NCI-H1436 (cell line): Measurements from ENCODE around the gene CACNG5.
A peak's percentile ranks its signal among the peaks of the same experiment; 100 is the strongest.

Experiments
- DNase-seq: peaks from one replicate; lab custom pipeline; 2025; lab: John Stamatoyannopoulos, UW

Gene CACNG5

DNA sequence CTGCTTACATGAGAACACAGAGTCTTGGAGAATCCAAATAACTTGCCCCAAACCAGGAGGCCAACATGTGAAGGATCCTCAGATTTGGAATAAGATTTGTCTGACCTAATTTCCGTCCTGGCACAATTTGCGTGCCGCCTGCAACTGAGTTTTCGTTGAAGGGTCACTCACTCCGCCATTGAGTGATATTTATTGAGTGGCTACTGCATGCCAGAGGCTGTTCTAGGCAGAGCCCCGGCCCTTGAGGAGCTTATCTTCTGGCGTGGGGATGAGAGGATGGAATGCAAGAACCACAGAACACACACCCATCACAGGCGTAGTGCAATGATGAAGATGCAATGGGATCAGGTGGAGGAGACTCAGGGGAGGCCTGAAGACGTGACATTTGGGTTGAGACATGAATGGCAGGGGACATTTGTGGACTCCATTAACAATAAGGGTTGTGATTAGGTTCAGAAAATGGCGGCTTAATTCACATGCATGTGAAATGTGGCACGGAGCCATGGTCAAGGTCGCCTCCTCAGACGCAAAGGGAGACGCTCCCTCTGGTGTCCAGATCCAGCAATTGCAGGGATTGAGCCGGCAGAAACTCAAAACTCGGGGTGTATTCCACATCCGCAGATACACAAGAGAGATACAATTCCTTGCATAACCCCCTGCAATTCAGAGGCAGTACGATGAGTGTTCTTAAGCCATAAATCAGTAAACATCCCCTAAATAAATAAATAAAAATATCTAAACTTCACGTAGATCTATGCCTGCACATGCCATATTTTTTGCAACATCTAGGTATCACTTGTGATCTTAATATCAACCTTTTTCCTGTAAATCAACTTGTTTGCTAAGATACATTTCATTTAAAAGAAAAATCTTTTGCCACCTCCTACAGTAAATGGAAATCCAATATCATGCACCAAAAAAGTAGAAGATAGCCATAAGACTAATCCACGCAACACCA, 71.7 kb downstream of the CACNG5 start:
- peak; percentile 91 for DNase-seq

DNA sequence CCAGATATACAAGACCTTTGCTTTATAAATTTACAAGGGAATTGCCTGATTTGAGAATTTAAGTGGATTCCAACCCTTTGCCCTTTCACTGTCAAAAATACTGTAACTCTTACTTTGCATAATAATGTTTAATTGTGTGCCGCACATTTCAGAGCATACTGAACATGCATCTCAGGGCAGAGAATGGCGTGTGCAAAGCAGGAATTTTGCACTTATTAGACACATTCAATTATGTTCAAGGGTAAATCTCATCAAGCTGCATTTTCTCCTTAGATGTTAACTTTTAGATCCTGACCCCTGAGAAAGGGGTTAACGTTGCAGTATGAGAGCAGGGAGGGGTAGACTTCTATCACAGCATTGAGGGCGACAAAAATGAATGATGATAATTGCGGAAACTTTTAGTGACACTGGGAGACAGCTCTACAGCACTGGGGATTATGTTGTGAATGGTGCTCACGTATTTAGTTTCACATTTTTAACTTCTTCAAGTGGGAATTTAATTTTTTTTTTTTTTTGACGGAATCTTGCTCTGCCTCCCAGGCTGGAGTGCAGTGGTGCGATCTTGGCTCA, 75.0 kb downstream of the CACNG5 start:
- no peak for DNase-seq

DNA sequence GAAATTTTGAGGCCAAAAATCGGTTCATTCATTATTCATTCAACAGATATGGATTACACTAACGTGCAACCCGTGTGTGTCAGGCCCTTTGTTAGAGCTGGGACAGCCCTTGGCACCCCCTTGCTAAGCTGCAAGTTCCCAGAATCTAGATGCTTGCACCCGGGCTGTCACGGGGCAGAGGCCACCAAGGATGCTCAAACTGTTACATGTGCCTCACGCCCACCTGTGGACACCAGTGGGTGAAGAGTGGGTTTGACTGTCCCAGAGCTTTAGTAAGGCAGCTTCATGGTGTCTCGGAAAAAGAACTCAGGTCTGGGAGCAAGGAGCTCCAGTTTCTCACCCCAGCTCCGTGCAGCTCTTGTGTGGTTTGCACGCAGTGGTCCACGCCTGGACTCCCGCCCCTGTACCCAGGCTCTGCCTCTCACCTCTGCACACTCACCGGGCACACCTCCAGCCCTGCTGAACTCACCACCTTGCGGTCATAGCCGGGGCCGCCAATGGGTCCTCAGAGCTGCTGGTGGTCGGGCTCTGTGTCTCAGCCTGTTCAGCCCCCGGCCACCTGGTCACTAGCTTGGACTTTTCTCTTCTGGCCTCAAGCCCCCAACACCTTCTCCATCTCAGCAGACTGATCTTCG, 75.9 kb downstream of the CACNG5 start:
- no peak for DNase-seq

DNA sequence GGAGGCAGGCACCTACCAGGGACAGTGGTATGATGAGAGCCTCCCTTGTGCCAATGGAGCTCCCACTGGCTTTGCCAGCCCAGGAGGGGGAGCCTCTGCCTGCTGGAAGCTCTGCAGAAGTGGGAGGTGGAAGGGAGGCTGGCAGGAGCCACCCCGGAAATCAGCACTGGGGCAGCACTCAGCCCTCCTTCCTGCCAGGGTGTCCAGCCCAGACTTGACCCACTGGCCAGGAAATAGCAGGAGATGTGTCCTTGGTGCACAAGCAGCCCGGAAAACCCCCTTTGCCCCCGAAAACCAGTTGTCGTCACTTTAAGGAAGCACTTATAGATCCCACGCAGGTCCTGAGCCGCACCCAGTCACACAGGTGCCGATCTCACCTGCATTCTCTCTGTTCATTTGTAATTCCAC, 80.3 kb downstream of the CACNG5 start:
- DNase-seq = peak; percentile 65

DNA sequence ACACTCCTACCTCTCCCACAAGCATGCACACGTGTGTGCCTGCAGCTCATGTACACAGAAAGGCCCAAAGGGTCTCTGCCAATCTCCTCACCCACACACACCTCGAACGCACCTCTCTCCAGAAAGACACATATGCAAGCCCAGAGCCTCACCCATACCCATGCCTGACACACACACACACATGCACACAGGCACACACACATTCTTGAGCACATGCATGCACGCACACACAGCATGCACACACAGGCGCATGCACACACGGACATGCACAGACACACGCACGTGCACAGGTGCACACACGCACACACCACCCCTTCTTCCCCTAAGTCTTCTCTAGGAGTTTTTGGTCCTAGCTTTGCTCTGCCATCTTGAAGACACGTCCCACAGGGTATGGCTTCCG, 80.9 kb downstream of the CACNG5 start:
- DNase-seq = no peak

DNA sequence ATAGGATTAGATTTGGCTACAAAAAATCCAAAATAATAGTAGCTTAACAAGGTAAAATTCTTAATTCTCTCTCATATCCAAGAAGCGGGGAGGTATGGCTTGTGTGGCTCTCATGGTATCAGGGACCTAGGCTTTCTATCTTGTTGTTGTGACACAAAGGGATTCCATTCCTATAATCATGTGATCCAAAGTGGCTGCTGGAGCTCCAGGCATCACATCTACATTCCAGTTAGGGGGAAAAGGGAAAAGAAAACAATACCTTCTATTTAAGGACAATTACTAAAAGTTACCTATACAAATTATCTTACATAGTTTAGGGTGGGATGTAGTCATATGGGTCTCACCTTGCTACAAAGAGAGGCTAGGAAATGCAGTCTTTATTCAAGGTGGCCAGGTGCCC, 82.0 kb downstream of the CACNG5 start:
- DNase-seq = no peak

DNA sequence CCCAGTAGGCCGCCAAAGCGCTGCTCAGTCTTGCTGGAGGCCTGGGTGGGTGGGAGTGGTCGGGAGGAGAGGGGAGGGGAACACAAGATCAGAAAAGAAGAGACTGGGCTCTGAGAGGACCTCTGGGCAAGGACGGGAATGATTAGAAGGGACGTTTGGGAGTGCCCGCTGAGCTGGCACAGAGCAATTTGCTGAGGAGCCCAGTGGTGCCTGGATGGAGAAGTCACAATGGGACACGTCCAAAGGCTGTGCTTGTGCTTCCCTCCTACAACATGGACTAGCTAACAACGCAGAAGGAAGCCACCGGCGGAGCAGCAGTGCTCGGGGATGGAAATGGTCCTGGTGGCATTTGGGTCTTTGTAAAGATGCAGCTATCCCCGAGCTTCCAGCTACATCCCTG, 84.0 kb downstream of the CACNG5 start:
- no peak for DNase-seq

DNA sequence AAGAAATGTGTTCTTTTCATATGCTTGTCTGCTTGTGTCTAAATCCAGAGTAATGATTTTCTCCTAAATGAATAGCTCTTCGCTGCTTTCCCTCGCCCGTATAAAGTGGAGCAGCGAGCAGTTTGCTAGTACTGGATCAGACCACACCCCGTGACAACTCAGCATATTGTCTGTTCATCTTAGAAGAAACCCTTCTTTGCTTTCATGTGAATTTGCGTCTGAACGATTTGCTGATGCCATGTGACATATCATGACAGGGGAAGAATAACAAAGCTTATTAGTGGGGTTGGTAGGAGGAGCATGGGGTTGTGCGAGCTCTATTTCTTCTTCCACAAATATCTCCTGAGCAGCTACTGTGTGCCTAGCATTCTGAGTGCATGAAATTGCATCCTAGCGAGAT, 85.5 kb downstream of the CACNG5 start:
- no peak for DNase-seq

DNA sequence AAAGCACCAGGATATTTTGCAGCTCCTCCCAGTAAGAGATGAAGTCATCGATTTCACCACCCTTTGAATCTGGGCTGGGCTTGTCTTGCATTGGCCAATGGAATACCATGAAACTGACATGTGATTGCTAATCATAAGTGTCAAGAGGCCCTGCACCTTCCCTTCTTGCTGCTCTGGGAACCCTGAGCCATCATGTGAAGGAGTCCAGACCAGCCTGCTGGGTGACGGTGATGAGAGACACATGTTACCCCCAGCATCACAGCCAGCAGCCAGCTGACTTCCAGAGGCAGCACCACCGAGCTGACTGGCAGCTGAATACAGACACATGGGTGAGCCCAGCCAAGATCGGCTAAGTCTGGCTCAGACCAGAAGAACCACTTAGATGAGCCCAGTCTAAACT, 86.0 kb downstream of the CACNG5 start:
- DNase-seq = no peak

DNA sequence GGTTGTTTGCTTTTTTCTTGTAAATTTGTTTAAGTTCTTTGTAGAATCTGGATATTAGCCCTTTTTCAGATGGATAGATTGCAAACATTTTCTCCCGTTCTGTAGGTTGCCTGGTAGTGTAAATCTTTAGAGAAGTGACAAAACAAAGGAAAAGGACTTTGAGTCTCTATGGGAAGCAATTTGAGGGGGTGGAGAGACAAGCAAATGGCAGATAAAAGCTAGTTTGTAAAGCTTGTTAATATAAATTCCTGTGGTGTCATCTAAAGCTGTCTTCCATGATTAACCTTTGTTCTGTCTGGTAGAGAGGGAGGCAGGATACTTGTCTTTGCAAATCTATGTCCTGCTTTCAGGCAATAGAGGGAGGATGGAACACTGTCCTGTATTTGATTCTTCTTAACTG, 89.0 kb downstream of the CACNG5 start:
- no peak for DNase-seq

DNA sequence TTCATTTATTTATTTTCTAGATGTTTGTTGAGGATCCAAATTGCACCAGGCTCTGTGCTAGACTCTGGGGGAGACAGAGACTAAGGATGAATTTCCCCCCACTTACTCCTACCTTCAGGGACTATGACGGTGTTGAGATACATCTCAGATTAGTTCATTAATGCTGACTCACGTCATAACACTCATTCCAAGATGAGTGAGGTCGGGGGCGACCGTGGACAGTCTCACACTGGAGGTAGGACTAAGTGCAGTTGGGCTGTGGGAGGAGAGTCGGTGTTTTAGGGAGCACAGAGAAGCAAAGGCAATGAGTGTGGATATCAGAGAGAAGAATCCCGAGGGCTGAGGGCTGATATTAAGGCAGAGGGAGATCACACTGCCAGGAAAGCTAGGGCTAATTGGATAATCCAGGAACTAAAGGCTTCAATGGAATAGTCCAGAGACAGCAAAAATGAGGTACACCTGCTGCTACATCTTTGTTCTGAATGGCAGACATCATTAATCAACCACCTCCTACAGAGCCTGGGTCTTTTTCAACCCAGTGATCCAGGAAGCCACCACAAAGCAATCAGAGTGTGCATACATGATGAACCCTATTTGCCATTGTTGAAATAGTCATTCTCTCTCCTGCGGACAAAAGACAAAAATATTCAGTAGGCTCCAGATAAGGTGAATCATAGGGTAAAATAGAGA, 91.0 kb downstream of the CACNG5 start:
- DNase-seq = no peak

DNA sequence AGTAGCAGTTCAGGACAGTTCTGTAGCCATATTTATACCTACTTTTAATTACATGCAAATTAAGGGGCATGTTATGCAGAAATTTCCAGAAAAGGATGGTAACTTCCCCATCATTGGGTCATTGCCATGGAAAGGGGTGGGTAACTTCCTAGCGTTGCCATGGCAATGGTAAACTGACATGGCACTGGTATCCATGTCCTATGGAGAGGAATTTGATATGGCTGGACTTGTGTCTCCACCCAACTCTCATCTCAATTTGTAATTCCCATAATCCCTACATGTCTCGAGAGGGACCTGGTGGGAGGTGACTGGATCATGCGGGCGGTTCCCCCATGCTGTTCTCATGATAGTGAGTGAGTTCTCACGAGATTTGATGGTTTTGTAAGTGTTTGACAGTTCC, 94.0 kb downstream of the CACNG5 start:
- no peak for DNase-seq

DNA sequence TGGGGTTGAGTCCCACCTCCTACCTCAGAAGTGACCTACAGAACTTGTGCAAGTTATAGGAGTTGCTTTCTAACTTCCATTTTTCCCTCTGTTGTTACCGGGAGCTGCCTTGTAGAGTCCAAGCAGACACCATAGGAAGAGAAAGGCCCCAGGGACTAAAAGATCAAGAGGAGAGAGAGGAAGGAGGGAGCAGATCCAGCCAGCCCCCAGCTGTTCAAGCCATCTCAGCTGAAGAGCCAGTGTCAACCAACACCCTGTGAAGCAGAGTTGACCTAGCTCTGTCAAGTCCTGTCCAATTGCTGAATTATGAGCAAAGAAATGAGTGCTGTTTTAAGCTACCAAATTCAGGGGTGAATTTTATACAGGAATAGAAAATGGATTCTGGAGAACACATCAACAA, 94.7 kb downstream of the CACNG5 start:
- no peak for DNase-seq

DNA sequence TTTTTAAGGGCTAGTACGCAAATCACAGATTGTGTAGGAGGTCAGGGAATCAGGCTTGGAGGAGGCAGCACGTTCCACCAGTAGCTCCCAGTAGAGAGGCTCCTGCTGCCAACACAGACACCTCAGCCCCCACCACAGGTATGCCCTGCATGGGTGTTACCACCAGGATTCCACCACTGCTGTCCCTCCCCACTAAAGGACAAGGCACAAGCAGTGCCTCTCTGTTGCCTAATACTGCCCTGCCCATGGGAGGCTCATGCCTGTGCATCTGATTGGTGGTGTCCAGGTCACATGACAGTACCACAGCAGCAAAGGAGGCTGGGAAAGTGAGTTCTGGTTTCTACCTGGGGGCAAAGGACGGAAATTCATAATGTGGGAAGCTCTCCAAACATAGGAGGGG, 96.0 kb downstream of the CACNG5 start:
- DNase-seq = no peak

DNA sequence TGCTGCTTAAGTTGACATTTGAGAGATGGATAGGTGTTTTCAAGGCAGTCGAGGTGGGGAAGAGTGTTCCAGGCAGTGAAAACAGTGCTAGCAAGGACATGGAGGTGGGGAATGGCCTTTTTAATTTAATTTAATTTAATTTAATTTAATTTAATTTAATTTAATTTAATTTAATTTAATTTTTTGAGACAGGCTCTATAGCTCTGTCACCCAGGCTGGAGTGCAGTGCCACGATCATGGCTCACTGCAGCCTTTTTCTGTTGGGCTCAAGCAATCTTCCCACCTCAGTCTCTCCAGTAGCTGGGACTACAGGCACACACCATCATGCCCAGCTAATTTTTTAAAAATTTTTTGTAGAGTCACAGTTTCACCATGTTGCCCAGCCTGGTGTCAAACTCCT, 97.4 kb downstream of the CACNG5 start:
- no peak for DNase-seq

DNA sequence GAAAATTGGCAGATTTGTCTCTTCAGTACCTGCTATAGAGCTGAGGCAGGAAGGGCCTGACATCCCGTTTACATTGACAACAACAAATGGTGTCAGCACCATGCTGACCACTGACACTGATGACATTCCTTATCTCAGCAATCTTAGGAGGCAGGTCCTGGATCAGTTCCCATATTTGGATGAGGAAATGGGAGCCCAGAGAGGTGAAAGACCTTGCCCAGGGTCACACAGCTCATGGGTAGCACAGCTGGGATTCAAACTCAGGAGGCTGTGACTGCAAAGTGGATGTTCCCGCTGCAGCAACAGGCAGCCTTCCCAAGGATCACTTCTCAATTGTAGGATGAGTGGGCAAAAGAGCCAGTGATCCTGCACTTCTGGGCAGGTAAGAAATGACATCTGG, 99.1 kb downstream of the CACNG5 start:
- no peak for DNase-seq
